Erythroblast (primary cell): ENCODE results near the gene PALLD.

Experiments
- GATA1 ChIP-seq: IDR thresholded peaks from 2 replicates; pipeline ENCODE4 v1.6.1; 2011; ENCODE audit warnings: low read depth, mild to moderate bottlenecking, control low read depth, low read length, moderate library complexity
- POLR2A ChIP-seq: IDR thresholded peaks from 2 replicates; pipeline ENCODE4 v1.6.1; 2011; ENCODE audit warnings: mild to moderate bottlenecking, low read length

DNA sequence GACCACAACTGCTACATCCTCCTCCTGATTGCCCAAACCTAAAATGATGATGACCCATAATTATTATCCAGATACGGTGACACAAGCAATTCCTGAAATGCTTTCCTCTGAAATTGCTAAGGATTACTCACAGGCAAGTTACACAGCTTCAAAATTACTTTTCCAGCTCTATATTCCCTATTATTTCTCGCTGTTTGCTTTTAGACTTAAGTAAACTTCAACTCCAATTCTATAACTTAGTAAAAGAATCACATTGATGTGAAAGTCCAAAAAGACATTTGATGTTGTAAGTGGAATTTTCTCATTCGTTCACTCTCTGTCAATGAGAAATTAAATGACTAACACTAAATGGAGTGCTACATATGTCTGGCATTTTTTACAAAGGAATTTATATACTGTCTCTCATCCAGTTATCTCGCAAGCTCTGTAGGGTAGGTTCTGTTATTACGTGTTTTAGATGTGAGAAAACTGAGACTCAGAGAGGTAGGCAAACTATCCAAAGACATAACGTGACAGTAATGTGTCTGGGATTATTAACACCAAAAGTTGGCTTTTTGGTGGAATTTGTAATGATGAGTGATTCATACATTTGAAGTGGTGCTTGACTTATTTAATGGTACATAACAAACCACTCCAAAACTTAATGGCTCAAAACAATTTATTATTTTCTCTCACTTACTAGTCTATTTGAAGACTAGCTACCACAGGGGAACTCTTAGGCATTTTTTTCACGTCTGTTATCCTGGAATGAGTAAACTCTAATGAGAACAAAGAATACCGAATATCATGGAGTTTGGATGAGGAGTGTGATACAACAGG, 31.5 kb downstream of the PALLD start:
- TF ChIP-seq POLR2A (no peak), GATA1 (no peak)
